Loucy (cell line): ENCODE results near the gene HS1BP3.

Source experiments
- CTCF ChIP-seq: fragments of 200-600 bp; sonication (generic); conservative IDR thresholded peaks from 2 replicates; pipeline ENCODE4 v1.5.1; 2014; ENCODE audit warnings: mild to moderate bottlenecking, antibody characterized with exemption, low read length
- EZH2phosphoT487 ChIP-seq: fragments of 200-600 bp; IDR thresholded peaks from 2 replicates; pipeline ENCODE4 v1.6.1; 2018; ENCODE audit warnings: antibody characterized with exemption, mild to moderate bottlenecking, moderate library complexity, borderline replicate concordance

DNA sequence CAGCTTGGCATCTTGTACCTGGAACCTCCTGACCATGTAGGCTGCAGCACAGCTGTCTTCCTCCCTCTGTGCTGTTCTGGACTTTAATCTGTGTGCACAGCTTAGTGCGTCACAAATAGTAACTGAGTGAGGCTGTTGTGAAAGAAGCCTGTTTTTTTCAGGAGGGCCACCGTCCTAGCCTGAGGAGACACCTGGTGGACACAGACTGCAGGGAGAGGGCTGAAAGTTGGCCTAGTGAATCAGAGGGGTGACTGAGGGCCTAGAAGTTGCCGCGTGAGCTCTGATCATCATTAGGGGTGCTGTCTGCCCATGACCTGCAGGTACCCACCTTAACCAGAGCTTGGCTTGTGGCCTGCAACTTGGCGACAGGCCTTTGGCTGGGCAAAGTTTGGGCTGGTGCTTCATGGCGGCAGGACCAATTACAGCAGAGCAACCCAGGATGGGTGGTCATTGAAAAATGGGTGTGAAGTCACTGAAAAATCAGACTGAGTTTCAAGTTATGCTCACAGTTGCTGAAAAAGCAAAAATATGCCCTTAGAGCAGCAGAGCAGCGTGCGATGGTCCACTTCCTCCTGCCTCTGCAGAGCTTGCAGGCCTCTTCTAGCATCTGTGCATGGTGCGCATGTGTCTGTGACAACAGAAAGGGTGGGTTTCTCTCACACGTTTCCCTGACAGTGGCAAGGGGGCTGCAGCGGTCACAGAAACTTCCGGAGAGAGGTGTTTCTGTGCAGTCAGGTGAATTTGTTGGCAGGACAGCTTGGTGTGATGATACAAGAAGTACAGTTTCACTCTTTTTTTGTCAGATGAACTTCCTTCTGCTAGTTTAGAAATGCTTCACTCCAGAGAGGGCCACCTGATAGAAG, 25.7 kb upstream of the HS1BP3 start:
- peak; percentile 24; the same call in 1 of the 2 replicates for TF ChIP-seq CTCF
- TF ChIP-seq EZH2phosphoT487: no peak
